PC-9 (cell line): ENCODE results near the gene KCNH1. TPM values are rescaled to one million over a fixed set of nuclear protein-coding genes. Genes with fewer than 3 reads are reported as not detected.

Experiments used
- BruUV-seq: library from RNA; stranded (reverse); fragments of 400-500 nt; replicated peaks from 2 replicates; lab custom pipeline; 2021; lab: Mats Ljungman, UMichigan
- CTCF ChIA-PET: fragments of 300-600 bp; sonication (Branson Sonifier 250); formaldehyde crosslinking; loops from one replicate; lab custom pipeline; 2022; ENCODE audit warnings: antibody characterized with exemption; lab: Charles Lee
- POLR2A ChIA-PET: fragments of 300-600 bp; sonication (Branson Sonifier 250); formaldehyde crosslinking; loops from one replicate; lab custom pipeline; 2022; ENCODE audit warnings: antibody characterized with exemption; ENCODE audit not compliant: unreplicated experiment; lab: Charles Lee
- DNase-seq, 2 experiments: peaks; one replicate each; pipeline versions ENCODE4 v3.0.0 to v3.0.0-alpha.2; 2015 to 2022; ENCODE audit warnings: mixed read lengths in 1 of 2
- H2AFZ ChIP-seq: fragments of 200-600 bp; sonication (generic); 2 replicates; pipeline ENCODE4 v1.8.1; 2017; ENCODE audit warnings: antibody characterized with exemption
- H3F3A ChIP-seq: fragments of 200-600 bp; sonication (generic); 2 replicates; pipeline ENCODE4 v1.8.1; 2017; ENCODE audit warnings: antibody characterized with exemption, mild to moderate bottlenecking, low read depth; ENCODE audit not compliant: insufficient read depth
- H3K27ac ChIP-seq: fragments of 200-600 bp; sonication (generic); 2 replicates; pipeline ENCODE4 v1.6.1; 2016; ENCODE audit warnings: mixed run types
- H3K27me3 ChIP-seq: fragments of 200-600 bp; sonication (generic); 2 replicates; pipeline ENCODE4 v1.6.1; 2016; ENCODE audit warnings: low read depth, mixed run types; ENCODE audit not compliant: insufficient read depth
- H3K36me3 ChIP-seq: fragments of 200-600 bp; sonication (generic); 2 replicates; pipeline ENCODE4 v1.6.1; 2016; ENCODE audit warnings: low read depth, mixed run types
- H3K4me1 ChIP-seq: fragments of 200-600 bp; sonication (generic); replicated peaks from 2 replicates; pipeline ENCODE4 v1.6.1; 2016; ENCODE audit warnings: mixed run types; ENCODE audit not compliant: insufficient read depth
- H3K4me2 ChIP-seq: fragments of 200-600 bp; sonication (generic); 2 replicates; pipeline ENCODE4 v1.6.1; 2017; ENCODE audit warnings: mixed run types
- H3K4me3 ChIP-seq: fragments of 200-600 bp; sonication (generic); 2 replicates; pipeline ENCODE4 v1.6.1; 2016; ENCODE audit warnings: mixed run types
- H3K79me2 ChIP-seq: fragments of 200-600 bp; sonication (generic); 2 replicates; pipeline ENCODE4 v1.6.1; 2017; ENCODE audit warnings: low read depth, mixed run types
- H3K9me2 ChIP-seq: fragments of 200-600 bp; sonication (generic); 2 replicates; pipeline ENCODE4 v1.8.1; 2017; ENCODE audit warnings: mild to moderate bottlenecking; ENCODE audit not compliant: insufficient read depth
- H3K9me3 ChIP-seq: fragments of 200-600 bp; sonication (generic); 2 replicates; pipeline ENCODE4 v1.8.1; 2016; ENCODE audit warnings: low read depth; ENCODE audit not compliant: insufficient read depth
- H4K20me1 ChIP-seq: fragments of 200-600 bp; sonication (generic); 2 replicates; pipeline ENCODE4 v1.8.1; 2017; ENCODE audit not compliant: insufficient read depth
- EZH2 ChIP-seq: fragments of 200-600 bp; sonication (generic); IDR thresholded peaks from 2 replicates; pipeline ENCODE4 v1.8.0; 2017; ENCODE audit warnings: antibody characterized with exemption, low read depth
- intact Hi-C: fragments of 100-400 bp; cut with micrococcal nuclease; formaldehyde crosslinking; loops from one replicate; pipeline ENCODE4 v1.10.0; 2022; ENCODE audit not compliant: unreplicated experiment
- total RNA-seq: library from RNA; stranded (reverse); gene quantifications from 2 replicates; pipeline ENCODE4 v1.2.3, GENCODE V29; 2021
- TF ChIP-seq, protein P1 (sequence below): fragments of 200-600 bp; sonication (generic); conservative IDR thresholded peaks from 2 replicates; pipeline ENCODE4 v1.6.1; 2017; ENCODE audit warnings: mixed run types, antibody characterized with exemption, mild to moderate bottlenecking, moderate library complexity

Gene KCNH1
- total RNA-seq, 1 experiment from 2014 or later = not detected

DNA sequence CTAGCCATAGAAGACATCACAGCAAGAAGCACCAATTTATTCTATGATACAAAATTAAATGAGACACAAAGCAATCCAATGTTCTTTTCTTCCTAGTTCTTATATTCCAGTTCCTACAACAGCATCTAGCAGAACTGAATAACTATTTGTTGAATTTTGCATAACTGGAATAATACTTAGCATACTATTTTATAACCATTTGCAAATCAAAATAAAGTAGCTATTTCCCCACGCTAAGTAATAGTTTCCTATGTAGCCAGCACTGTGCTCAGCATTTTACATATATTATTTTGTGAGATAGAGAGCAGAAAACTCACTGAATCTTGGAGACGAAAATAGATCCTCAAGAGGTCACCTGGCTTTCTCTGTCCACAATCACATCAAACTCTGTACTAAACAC, 42.1 kb downstream of the KCNH1 start:
- no peaks in the 10 kb centered on the region for H3K4me1 ChIP-seq
- no peaks in the 10 kb centered on the region for H4K20me1 ChIP-seq
- POLR2A ChIA-PET = no interaction called here
- H3K9me2 ChIP-seq = no peaks in the 10 kb centered on the region
- H3F3A ChIP-seq = no peaks in the 10 kb centered on the region
- BruUV-seq = no TSS peak
- no peak overlapping the region for H3K4me2 ChIP-seq
- no peaks in the 10 kb centered on the region for H3K36me3 ChIP-seq
- H3K9me3 ChIP-seq = no peaks in the 10 kb centered on the region
- no peak overlapping the region for H3K27ac ChIP-seq
- H2AFZ ChIP-seq = no peak overlapping the region
- CTCF ChIA-PET = no interaction called here
- intact Hi-C loops = no loop called here
- DNase-seq = no peak
- TF ChIP-seq EZH2 = no peak
- TF ChIP-seq, protein P1, sequence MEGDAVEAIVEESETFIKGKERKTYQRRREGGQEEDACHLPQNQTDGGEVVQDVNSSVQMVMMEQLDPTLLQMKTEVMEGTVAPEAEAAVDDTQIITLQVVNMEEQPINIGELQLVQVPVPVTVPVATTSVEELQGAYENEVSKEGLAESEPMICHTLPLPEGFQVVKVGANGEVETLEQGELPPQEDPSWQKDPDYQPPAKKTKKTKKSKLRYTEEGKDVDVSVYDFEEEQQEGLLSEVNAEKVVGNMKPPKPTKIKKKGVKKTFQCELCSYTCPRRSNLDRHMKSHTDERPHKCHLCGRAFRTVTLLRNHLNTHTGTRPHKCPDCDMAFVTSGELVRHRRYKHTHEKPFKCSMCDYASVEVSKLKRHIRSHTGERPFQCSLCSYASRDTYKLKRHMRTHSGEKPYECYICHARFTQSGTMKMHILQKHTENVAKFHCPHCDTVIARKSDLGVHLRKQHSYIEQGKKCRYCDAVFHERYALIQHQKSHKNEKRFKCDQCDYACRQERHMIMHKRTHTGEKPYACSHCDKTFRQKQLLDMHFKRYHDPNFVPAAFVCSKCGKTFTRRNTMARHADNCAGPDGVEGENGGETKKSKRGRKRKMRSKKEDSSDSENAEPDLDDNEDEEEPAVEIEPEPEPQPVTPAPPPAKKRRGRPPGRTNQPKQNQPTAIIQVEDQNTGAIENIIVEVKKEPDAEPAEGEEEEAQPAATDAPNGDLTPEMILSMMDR = no peak
- H3K27me3 ChIP-seq = peaks cover 43% of the 10 kb centered on the region; the same call in 1 of the 2 replicates
- H3K79me2 ChIP-seq = no peaks in the 10 kb centered on the region
- no peak overlapping the region for H3K4me3 ChIP-seq

DNA sequence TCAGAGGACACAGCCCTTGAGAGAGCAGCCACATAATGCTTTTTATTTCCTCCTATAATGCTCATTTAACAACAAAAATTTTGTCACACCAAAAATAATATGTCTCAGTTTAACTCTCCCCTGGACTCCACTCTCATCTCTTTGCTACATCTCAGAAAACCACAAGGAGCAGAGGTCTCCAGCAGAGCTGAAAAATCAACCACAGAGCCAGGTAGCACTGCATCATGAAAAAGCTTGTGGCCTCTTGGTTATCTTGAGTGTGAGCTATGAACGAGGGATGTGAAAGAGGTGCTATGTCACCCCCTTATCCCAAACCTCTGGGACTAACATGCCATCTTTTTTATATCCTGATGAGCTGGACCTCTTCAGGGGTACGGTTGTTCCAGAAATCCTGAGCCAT, 44.4 kb downstream of the KCNH1 start:
- ChIA-PET CTCF (no interaction called here), POLR2A (no interaction called here)
- BruUV-seq = no TSS peak

DNA sequence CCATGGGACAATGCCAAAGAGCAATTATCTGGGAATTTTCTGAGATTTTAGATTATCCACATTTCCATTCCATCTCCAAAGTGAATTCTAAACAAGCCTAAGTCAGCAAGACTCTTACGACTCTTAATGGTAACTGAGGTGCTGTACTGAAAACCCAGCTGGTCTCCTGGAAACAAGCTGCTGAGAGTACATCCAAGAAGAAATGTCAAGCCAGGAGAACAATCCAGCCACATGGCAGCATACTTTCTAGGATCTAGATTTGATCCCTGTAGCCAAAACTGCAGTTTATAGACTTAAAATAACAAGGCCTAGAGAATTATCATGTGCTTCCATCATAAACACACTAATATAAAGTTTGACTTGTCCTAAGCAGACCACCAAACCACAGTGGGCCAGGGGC, 45.8 kb downstream of the KCNH1 start:
- H2AFZ ChIP-seq = no peak overlapping the region
- no TSS peak for BruUV-seq
- H3K9me2 ChIP-seq = no peaks in the 10 kb centered on the region
- no peaks in the 10 kb centered on the region for H3K79me2 ChIP-seq
- H3K4me1 ChIP-seq = no peaks in the 10 kb centered on the region
- ChIA-PET CTCF (no interaction called here), POLR2A (no interaction called here)
- no peaks in the 10 kb centered on the region for H3K36me3 ChIP-seq
- no peaks in the 10 kb centered on the region for H4K20me1 ChIP-seq
- H3K27ac ChIP-seq = no peak overlapping the region
- no peak for TF ChIP-seq EZH2
- TF ChIP-seq, protein P1 = no peak
- H3K9me3 ChIP-seq = no peaks in the 10 kb centered on the region
- no peak for DNase-seq
- intact Hi-C loops = no loop called here
- peaks cover 27% of the 10 kb centered on the region; the same call in 1 of the 2 replicates for H3K27me3 ChIP-seq
- H3K4me2 ChIP-seq = no peak overlapping the region
- no peak overlapping the region for H3K4me3 ChIP-seq
- H3F3A ChIP-seq = no peaks in the 10 kb centered on the region

More for the DNA sequence above, 44.4 kb downstream of the KCNH1 start:
- Histone ChIP-seq H3K9me2 (no peaks in the 10 kb centered on the region), H3K4me2 (no peak overlapping the region), H3K4me3 (no peak overlapping the region), H3K79me2 (no peaks in the 10 kb centered on the region), H3F3A (no peaks in the 10 kb centered on the region), H3K27ac (no peak overlapping the region), H3K36me3 (no peaks in the 10 kb centered on the region), H4K20me1 (no peaks in the 10 kb centered on the region), H3K27me3 (peaks cover 33% of the 10 kb centered on the region; the same call in 1 of the 2 replicates), H3K9me3 (no peaks in the 10 kb centered on the region), H3K4me1 (no peaks in the 10 kb centered on the region), H2AFZ (no peak overlapping the region)
- TF ChIP-seq EZH2 = no peak
- TF ChIP-seq, protein P1 = no peak
- DNase-seq = no peak
- intact Hi-C loops = no loop called here
